ENCODE results near the gene PAQR9. TPM values are rescaled to one million over a fixed set of nuclear protein-coding genes. Genes with fewer than 3 reads are reported as not detected.

PAQR9 gene
- total and polyA plus RNA-seq, 2 donors (not counting 1 experiment from before 2014, with no cell fraction given) = not detected

DNA sequence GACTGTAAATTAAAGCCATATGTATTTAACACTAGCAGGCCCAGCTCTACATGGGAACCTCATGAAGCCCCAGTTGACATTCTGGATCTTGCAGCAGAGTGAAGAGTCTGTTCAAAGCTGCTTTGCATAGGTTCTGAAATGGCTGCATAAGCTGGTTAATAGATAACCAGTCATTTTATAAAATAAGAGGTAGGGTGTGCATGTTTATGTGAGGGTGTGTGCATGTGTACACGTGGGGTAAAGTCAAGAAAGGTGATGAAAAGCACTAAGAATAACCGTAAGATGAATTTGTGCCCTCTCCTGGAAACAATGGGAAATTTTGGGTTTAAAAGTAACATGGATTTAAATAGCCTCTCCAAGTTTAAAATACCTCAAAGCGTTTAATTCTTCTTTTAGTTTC, 33.0 kb downstream of the PAQR9 start:
- DNase-seq (ENCODE audit: low read depth in 2 of 2) = peak in 1 of 2 donors; percentile 4
- H3K9ac ChIP-seq (ENCODE audit: insufficient read depth, low read length) = no peak overlapping the region
- H3K4me2 ChIP-seq (ENCODE audit: extremely low read depth, insufficient read depth, low read length) = no peak overlapping the region
- H4K20me1 ChIP-seq (ENCODE audit: control insufficient read depth, extremely low read depth, insufficient read depth, low read length) = no peaks in the 10 kb centered on the region
- no peak overlapping the region for H2AFZ ChIP-seq (ENCODE audit: low read length)
- no peak overlapping the region for H3K27ac ChIP-seq (ENCODE audit: insufficient read depth, low read length)
- TF ChIP-seq EZH2 (IDR thresholded peaks at IDR 0.05; ENCODE audit: low read length, missing control alignments) = no peak
- TF ChIP-seq, protein P1, sequence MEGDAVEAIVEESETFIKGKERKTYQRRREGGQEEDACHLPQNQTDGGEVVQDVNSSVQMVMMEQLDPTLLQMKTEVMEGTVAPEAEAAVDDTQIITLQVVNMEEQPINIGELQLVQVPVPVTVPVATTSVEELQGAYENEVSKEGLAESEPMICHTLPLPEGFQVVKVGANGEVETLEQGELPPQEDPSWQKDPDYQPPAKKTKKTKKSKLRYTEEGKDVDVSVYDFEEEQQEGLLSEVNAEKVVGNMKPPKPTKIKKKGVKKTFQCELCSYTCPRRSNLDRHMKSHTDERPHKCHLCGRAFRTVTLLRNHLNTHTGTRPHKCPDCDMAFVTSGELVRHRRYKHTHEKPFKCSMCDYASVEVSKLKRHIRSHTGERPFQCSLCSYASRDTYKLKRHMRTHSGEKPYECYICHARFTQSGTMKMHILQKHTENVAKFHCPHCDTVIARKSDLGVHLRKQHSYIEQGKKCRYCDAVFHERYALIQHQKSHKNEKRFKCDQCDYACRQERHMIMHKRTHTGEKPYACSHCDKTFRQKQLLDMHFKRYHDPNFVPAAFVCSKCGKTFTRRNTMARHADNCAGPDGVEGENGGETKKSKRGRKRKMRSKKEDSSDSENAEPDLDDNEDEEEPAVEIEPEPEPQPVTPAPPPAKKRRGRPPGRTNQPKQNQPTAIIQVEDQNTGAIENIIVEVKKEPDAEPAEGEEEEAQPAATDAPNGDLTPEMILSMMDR (conservative IDR thresholded peaks at IDR 0.05 in 1 of 2, IDR thresholded peaks at IDR 0.05 in 1 of 2; ENCODE audit: low read depth in 1 of 2, low read length in 2 of 2) = peak in 1 of 2 donors; percentile 4
- H3K4me1 ChIP-seq (ENCODE audit: control insufficient read depth, extremely low read depth, insufficient read depth, low read length) = no peaks in the 10 kb centered on the region
- H3K79me2 ChIP-seq (ENCODE audit: control insufficient read depth, insufficient read depth, low read length) = no peaks in the 10 kb centered on the region
- H3K9me3 ChIP-seq (ENCODE audit: control insufficient read depth, insufficient read depth, low read depth, low read length) = no peaks in the 10 kb centered on the region
- peaks cover 6% of the 10 kb centered on the region for H3K27me3 ChIP-seq (ENCODE audit: control insufficient read depth, insufficient read depth, low read length)
- no peaks in the 10 kb centered on the region for H3K36me3 ChIP-seq (ENCODE audit: control insufficient read depth, insufficient read depth, low read length)
- no peak overlapping the region for H3K4me3 ChIP-seq (replicated peaks in 1 of 4; ENCODE audit: control extremely low read depth in 1 of 4, insufficient read depth in 1 of 4, low read depth in 3 of 4, low read length in 4 of 4)

DNA sequence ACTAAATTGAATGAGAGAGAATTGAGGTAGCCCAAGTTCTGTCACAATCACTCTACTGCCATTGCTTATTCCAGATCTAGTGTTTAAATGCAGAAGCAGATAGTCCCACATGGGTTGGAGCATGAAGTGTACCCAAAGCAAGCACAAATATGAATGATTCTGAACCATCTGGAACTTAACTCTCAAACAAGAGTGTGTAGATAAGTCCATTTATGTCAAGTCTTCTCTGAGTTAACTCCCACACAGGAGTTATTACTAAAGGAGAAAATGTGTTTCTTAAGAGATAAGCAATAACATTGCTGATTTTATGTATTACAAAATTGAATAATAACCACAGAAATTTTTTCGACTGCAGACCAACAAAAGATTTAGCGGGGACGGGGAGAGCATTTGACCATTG, 33.6 kb downstream of the PAQR9 start:
- Histone ChIP-seq H3K4me1 (ENCODE audit: control insufficient read depth, extremely low read depth, insufficient read depth, low read length) (no peaks in the 10 kb centered on the region), H3K4me3 (replicated peaks in 1 of 4; ENCODE audit: control extremely low read depth in 1 of 4, insufficient read depth in 1 of 4, low read depth in 3 of 4, low read length in 4 of 4) (no peak overlapping the region), H3K27ac (ENCODE audit: insufficient read depth, low read length) (no peak overlapping the region), H2AFZ (ENCODE audit: low read length) (no peak overlapping the region), H3K4me2 (ENCODE audit: extremely low read depth, insufficient read depth, low read length) (no peak overlapping the region), H3K36me3 (ENCODE audit: control insufficient read depth, insufficient read depth, low read length) (no peaks in the 10 kb centered on the region), H3K9me3 (ENCODE audit: control insufficient read depth, insufficient read depth, low read depth, low read length) (no peaks in the 10 kb centered on the region), H3K9ac (ENCODE audit: insufficient read depth, low read length) (no peak overlapping the region), H3K27me3 (ENCODE audit: control insufficient read depth, insufficient read depth, low read length) (peaks cover 6% of the 10 kb centered on the region), H4K20me1 (ENCODE audit: control insufficient read depth, extremely low read depth, insufficient read depth, low read length) (no peaks in the 10 kb centered on the region), H3K79me2 (ENCODE audit: control insufficient read depth, insufficient read depth, low read length) (no peaks in the 10 kb centered on the region)
- TF ChIP-seq EZH2 (IDR thresholded peaks at IDR 0.05; ENCODE audit: low read length, missing control alignments) = no peak
- TF ChIP-seq, protein P1 (conservative IDR thresholded peaks at IDR 0.05 in 1 of 2, IDR thresholded peaks at IDR 0.05 in 1 of 2; ENCODE audit: low read depth in 1 of 2, low read length in 2 of 2) = no peak
- no peak for DNase-seq (ENCODE audit: low read depth in 2 of 2)

DNA sequence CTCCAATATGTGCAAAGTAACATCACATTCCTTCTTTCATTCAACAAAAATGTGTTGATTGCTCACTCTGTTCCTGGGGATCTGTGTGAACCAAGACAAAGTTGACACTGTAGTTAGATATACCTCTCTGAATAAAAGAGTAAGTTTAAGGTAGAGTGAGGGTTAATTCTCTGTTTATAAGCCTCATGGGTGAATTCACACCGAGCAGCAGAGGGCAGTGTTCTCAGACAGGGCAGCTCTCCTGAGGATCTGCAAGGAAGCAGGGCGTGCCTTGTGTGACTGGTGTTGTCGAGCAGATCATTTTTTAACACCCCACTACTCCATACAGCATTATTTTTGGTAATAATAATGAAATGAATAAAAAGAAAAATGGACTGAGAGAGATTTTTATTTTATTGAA, 34.4 kb downstream of the PAQR9 start:
- no peaks in the 10 kb centered on the region for H4K20me1 ChIP-seq (ENCODE audit: control insufficient read depth, extremely low read depth, insufficient read depth, low read length)
- no peaks in the 10 kb centered on the region for H3K79me2 ChIP-seq (ENCODE audit: control insufficient read depth, insufficient read depth, low read length)
- H3K27me3 ChIP-seq (ENCODE audit: control insufficient read depth, insufficient read depth, low read length) = peaks cover 6% of the 10 kb centered on the region
- H3K9ac ChIP-seq (ENCODE audit: insufficient read depth, low read length) = no peak overlapping the region
- TF ChIP-seq, protein P1 (conservative IDR thresholded peaks at IDR 0.05 in 1 of 2, IDR thresholded peaks at IDR 0.05 in 1 of 2; ENCODE audit: low read depth in 1 of 2, low read length in 2 of 2) = peak; percentile 17 to 44
- no peak for TF ChIP-seq EZH2 (IDR thresholded peaks at IDR 0.05; ENCODE audit: low read length, missing control alignments)
- H3K27ac ChIP-seq (ENCODE audit: insufficient read depth, low read length) = no peak overlapping the region
- peak; percentile 23 to 24 for DNase-seq (ENCODE audit: low read depth in 2 of 2)
- no peak overlapping the region for H2AFZ ChIP-seq (ENCODE audit: low read length)
- H3K4me2 ChIP-seq (ENCODE audit: extremely low read depth, insufficient read depth, low read length) = no peak overlapping the region
- H3K4me1 ChIP-seq (ENCODE audit: control insufficient read depth, extremely low read depth, insufficient read depth, low read length) = no peaks in the 10 kb centered on the region
- no peak overlapping the region for H3K4me3 ChIP-seq (replicated peaks in 1 of 4; ENCODE audit: control extremely low read depth in 1 of 4, insufficient read depth in 1 of 4, low read depth in 3 of 4, low read length in 4 of 4)
- H3K9me3 ChIP-seq (ENCODE audit: control insufficient read depth, insufficient read depth, low read depth, low read length) = no peaks in the 10 kb centered on the region
- no peaks in the 10 kb centered on the region for H3K36me3 ChIP-seq (ENCODE audit: control insufficient read depth, insufficient read depth, low read length)
